Coronary artery (tissue), 2 donors: ENCODE data around the gene TMPRSS9.

Experiments
- DNase-seq: peaks from one replicate; pipeline ENCODE4 v3.0.0-alpha.2; 2017; ENCODE audit warnings: low spot score
- H3K27ac ChIP-seq, 2 donors: fragments of 200-600 bp; sonication (generic); one replicate each; pipeline ENCODE4 v1.5.1; 2016 to 2019
- H3K4me3 ChIP-seq: fragments of 200-600 bp; sonication (generic); 2 replicates; pipeline ENCODE4 v1.5.1; 2016; ENCODE audit warnings: mild to moderate bottlenecking, moderate library complexity
- TF ChIP-seq, protein P1 (sequence below): fragments of 200-600 bp; sonication (generic); IDR thresholded peaks from one replicate; pipeline ENCODE4 v1.5.1; 2019; ENCODE audit warnings: antibody characterized with exemption

Gene TMPRSS9

DNA sequence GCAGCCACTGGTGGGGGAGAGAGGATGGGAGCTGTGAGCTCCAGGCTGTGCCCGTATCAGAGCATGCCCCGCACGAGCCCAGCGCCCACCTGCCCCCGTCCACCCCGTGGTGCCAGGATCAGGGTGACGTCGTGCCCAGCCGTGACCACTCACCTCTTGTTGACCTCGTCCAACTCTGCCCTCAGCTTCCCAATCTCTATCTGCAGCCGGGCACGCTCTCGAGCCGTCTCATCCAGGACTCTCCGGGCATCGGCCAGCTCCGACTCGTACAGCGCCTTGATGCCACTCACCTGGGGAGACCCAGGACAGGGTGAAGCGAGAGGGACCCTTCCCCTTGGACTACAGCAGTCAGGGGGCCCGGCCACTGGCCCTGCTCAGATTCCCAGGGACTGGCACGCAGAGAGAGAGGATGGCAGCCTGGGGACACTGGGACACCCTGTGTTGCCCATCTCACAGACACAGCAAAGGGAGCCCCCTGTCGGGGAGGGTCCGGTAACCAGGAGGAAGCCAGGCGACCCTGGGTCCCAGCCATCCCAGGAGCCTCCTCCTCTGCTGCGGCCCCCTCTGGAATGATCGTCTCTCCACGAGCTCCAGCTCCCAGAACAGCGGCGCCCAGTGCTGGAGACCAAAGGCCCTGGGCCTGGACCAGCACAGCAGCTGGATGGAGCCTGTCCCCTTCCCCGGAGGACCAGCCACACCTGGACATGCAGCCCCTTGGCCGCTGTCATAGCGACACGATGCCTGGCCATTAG is 84.4 kb downstream of the TMPRSS9 start:
- Histone ChIP-seq H3K4me3 (no peak overlapping the region), H3K27ac (no peak overlapping the region)
- TF ChIP-seq, protein P1, sequence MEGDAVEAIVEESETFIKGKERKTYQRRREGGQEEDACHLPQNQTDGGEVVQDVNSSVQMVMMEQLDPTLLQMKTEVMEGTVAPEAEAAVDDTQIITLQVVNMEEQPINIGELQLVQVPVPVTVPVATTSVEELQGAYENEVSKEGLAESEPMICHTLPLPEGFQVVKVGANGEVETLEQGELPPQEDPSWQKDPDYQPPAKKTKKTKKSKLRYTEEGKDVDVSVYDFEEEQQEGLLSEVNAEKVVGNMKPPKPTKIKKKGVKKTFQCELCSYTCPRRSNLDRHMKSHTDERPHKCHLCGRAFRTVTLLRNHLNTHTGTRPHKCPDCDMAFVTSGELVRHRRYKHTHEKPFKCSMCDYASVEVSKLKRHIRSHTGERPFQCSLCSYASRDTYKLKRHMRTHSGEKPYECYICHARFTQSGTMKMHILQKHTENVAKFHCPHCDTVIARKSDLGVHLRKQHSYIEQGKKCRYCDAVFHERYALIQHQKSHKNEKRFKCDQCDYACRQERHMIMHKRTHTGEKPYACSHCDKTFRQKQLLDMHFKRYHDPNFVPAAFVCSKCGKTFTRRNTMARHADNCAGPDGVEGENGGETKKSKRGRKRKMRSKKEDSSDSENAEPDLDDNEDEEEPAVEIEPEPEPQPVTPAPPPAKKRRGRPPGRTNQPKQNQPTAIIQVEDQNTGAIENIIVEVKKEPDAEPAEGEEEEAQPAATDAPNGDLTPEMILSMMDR, result no peak
- DNase-seq, result no peak

DNA sequence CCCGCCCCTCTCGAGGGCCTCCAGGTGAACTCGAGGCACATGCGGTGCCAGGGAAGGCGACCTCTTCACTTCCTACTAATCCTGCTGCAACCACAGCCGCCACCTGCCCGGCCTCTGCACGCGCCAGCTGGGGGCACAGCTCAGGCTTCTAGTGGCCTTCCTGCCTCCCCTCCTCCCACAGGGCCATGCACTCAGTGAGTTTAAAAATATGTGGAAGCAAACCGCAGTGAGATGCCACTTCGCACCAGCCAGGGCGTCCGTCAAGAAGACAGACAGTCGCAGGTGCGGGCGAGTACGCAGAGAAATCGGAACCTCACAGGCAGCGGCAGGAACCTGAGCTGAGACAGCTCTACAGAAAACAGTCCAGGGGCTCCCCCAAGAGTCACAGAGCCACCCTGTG is 86.3 kb downstream of the TMPRSS9 start:
- Histone ChIP-seq H3K4me3 (no peak overlapping the region), H3K27ac (no peak overlapping the region)
- no peak for DNase-seq
- TF ChIP-seq, protein P1, result no peak

DNA sequence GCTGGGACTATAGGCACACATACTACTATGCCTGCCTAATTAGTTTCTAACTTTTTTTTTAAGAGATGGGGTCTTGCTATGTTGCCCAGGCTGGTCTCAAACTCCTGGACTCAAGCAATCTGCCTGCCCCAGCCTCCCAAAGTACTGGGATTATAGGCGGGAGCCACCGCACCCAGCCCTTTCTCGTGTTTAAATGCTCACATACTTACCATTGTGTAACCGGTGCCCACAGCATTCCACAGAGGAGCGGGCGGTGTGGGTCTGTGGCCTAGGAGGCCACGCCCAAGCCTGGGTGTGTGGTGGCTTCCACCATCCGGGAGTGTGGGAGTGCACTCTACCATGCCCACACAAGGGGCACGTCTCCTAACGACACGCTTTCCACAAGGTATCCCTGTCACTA is 89.0 kb downstream of the TMPRSS9 start:
- no peak overlapping the region for H3K4me3 ChIP-seq
- no peak for DNase-seq
- H3K27ac ChIP-seq, result no peak overlapping the region
- TF ChIP-seq, protein P1, result no peak

DNA sequence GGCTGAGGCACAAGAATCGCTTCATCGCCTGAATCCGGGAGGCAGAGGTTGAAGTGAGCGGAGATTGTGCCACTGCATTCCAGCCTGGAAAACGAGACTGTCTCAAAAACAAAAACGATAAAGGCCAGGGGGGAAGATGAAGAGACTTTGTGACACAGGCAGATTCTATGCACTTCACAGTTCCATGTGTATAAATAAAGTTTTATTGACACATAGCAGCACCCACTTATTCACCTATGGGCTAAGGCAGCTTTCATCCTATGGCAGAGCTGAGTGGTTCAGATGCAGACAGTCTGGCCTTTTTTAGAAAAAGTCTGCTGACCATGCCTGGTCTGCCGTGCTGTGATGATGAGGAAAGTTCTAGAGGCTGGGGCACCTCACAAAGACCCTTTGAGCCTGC is 91.1 kb downstream of the TMPRSS9 start:
- no peak overlapping the region for H3K27ac ChIP-seq
- DNase-seq, result no peak
- H3K4me3 ChIP-seq, result no peak overlapping the region
- TF ChIP-seq, protein P1, result no peak

DNA sequence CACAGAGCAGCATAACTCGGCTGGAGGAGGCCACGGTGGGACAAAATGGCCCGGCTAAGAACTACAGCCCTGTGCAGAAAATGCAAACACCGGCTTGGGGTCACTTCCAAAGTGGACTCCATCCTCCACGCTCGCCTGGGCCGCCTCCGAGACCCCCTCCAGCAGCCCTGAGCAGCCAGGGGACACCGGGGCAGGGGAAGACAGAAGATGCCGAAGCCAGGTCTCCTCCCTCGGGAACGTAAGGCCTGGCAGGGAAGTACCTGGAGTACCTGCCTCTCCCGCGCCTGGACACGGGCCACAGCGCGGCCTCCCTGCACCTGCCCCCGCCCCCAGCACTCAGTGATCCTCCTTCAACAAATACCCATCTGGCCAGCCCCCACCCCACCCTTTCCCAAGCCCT is 91.7 kb downstream of the TMPRSS9 start:
- TF ChIP-seq, protein P1, result no peak
- Histone ChIP-seq H3K27ac (no peak overlapping the region), H3K4me3 (no peak overlapping the region)
- DNase-seq, result no peak

DNA sequence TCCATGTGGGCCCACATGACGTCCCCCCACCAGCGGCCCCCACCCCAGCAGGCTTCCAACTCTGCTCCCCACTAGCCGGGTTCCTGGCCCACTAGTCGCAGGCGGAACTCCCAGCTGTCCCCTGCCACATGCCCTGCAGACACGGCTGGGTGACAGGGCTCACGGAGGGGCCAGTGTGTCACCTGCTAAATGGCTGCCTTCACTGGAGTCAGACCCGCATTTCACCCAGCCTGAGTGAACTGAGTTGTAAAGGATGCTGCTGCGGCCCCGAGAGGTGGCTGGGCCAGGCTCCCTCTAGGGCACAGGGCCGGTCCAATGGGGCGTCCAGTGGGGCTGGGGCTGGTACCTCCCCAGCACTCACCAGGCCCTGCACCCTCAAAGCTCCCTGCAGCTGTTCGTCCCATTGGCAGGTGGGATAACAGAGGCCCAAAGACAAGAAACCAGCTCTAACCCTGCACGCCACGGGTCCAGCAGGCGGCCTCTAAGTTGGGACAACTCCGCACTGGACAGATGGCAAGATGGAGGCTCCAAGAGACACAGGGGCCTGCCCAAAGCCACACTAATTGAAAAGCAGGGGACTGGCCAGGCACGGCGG is 93.5 kb downstream of the TMPRSS9 start:
- Histone ChIP-seq H3K27ac (no peak overlapping the region), H3K4me3 (no peak overlapping the region)
- no peak for DNase-seq
- TF ChIP-seq, protein P1, result no peak
